Esophagus squamous epithelium (tissue), 5 donors: ENCODE data around the gene SPATA9. TPM values are rescaled to one million over a fixed set of nuclear protein-coding genes. Genes with fewer than 3 reads are reported as not detected.

Experiments used
- DNase-seq: peaks from one replicate; lab custom pipeline; 2025; lab: John Stamatoyannopoulos, UW
- H3K27ac ChIP-seq, 4 donors: fragments of 200-600 bp; sonication (generic); one replicate each; pipeline ENCODE4 v1.5.1; 2016 to 2019; ENCODE audit warnings: mild to moderate bottlenecking in 1 of 4
- H3K27me3 ChIP-seq, 4 donors: fragments of 200-600 bp; sonication (generic); 1 replicate in 3 of 4; 2 replicates in 1 of 4; pipeline versions ENCODE4 v1.5.1 to v1.6.0; 2017 to 2021; ENCODE audit warnings: antibody characterized with exemption in 1 of 4
- H3K36me3 ChIP-seq, 3 donors: fragments of 200-600 bp; sonication (generic); one replicate each; pipeline ENCODE4 v1.5.1; 2016 to 2019
- H3K4me1 ChIP-seq, 3 donors: fragments of 200-600 bp; sonication (generic); one replicate each; pipeline ENCODE4 v1.5.1; 2017 to 2019
- H3K4me3 ChIP-seq, 4 donors: fragments of 200-600 bp; sonication (generic); 1 replicate in 3 of 4; 2 replicates in 1 of 4; pipeline ENCODE4 v1.5.1; 2016 to 2019; ENCODE audit warnings: mild to moderate bottlenecking in 2 of 4, moderate library complexity in 1 of 4
- H3K9me3 ChIP-seq, 3 donors: fragments of 200-600 bp; sonication (generic); one replicate each; pipeline ENCODE4 v1.5.1; 2016 to 2019
- CTCF ChIP-seq, 6 experiments: fragments of 450-650 bp in 4 of 6; fragments of 200-600 bp in 2 of 6; sonication (generic) in 2 of 6; IDR thresholded peaks; one replicate each; pipeline ENCODE4 v1.5.1; 2016 to 2019; ENCODE audit warnings: antibody characterized with exemption in 6 of 6, mild to moderate bottlenecking in 4 of 6, moderate library complexity in 4 of 6
- POLR2A ChIP-seq, 4 donors: fragments of 450-650 bp; IDR thresholded peaks; one replicate each; pipeline ENCODE4 v1.6.1; 2017; ENCODE audit warnings: antibody characterized with exemption in 4 of 4, mild to moderate bottlenecking in 4 of 4, moderate library complexity in 3 of 4
- WGBS, 2 donors: methylation state at CpG; one replicate each; pipeline ENCODE4 v1.1.5; 2018; 5-methylcytosine and 5-hydroxymethylcytosine counted together
- intact Hi-C: fragments of 100-400 bp; cut with DNase I; formaldehyde crosslinking; loops from one replicate; pipeline ENCODE4 v1.15.0; 2022
- total RNA-seq, 4 donors: library from RNA; depleted of rRNA; stranded (reverse); fragments of >200 nt; gene quantifications; one replicate each; pipeline ENCODE4 v1.1.0, GENCODE V29; 2016
- donor health status: DM: yes; HTN: yes; CAD: no.

SPATA9 gene
- total RNA-seq, 4 donors from 2014 or later = not detected

GRCh38 chr5:95729115-95730010 lies 46.6 kb upstream of the SPATA9 start:
- Histone ChIP-seq H3K36me3 (no peaks in the 10 kb centered on the region), H3K27me3 (peaks cover 0 to 17% (median 0%) of the 10 kb centered on the region in 4 donors), H3K4me3 (no peak overlapping the region), H3K27ac (peak overlapping the region in 3 of 4 donors; percentile 42 to 86 (median 54)), H3K4me1 (peaks cover 5 to 60% (median 12%) of the 10 kb centered on the region in 3 donors), H3K9me3 (no peaks in the 10 kb centered on the region)
- no peak for DNase-seq
- TF ChIP-seq CTCF (IDR thresholded peaks at IDR 0.05) (no peak), POLR2A (IDR thresholded peaks at IDR 0.05) (no peak)
- WGBS, 2 donors = 91 to 95% methylated on average over 8 of the region's 8 CpGs
- intact Hi-C loops = loop anchor here (10.0 kb wide), 1 partner anchor 65 kb away; no protein-coding TSS in a partner anchor

GRCh38 chr5:95728494-95729114 lies 45.8 kb upstream of the SPATA9 start:
- H3K4me1 ChIP-seq = peaks cover 5 to 55% (median 12%) of the 10 kb centered on the region in 3 donors

DNA sequence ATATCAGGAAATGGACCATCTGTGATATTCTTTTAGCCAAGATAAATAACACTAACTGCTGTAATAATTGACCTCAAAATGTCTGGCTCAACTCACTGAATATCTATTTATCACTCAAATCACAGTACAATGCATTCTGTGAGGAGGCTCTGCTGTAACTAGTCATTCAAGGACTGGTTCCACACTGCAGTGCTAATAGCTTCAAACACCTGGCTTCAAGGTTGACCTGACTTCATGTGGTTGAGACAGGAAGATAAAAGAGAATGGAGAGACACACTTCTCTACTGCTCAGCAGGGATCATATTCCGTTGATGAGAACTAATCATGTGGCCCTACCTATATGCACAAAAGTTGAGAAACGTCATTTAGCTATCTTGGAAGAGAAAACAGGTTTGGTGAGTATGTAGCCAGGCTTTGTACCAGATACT lies 45.0 kb upstream of the SPATA9 start:
- no peak for DNase-seq
- intact Hi-C loops = no loop called here
- peaks cover 0 to 17% (median 0%) of the 10 kb centered on the region in 4 donors for H3K27me3 ChIP-seq
- peak overlapping the region in 3 of 4 donors; percentile 39 to 56 (median 54) for H3K27ac ChIP-seq
- no peaks in the 10 kb centered on the region for H3K9me3 ChIP-seq
- TF ChIP-seq CTCF (IDR thresholded peaks at IDR 0.05) (no peak), POLR2A (IDR thresholded peaks at IDR 0.05) (no peak)
- 38 to 48% methylated on average over 2 of the region's 2 CpGs for WGBS, 2 donors
- peaks cover 5 to 52% (median 12%) of the 10 kb centered on the region in 3 donors for H3K4me1 ChIP-seq
- no peak overlapping the region for H3K4me3 ChIP-seq
- no peaks in the 10 kb centered on the region for H3K36me3 ChIP-seq

More at GRCh38 chr5:95728494-95729114, 45.8 kb upstream of the SPATA9 start:
- intact Hi-C loops = no loop called here
- Histone ChIP-seq H3K36me3 (no peaks in the 10 kb centered on the region), H3K9me3 (no peaks in the 10 kb centered on the region), H3K27me3 (peaks cover 0 to 17% (median 0%) of the 10 kb centered on the region in 4 donors), H3K4me3 (no peak overlapping the region), H3K27ac (peak overlapping the region in 3 of 4 donors; percentile 42 to 56 (median 54))
- TF ChIP-seq POLR2A (IDR thresholded peaks at IDR 0.05) = no peak
- TF ChIP-seq CTCF (IDR thresholded peaks at IDR 0.05) = no peak
- 87 to 89% methylated on average over 3 of the region's 3 CpGs for WGBS, 2 donors
- no peak for DNase-seq

GRCh38 chr5:95726811-95727763 lies 44.3 kb upstream of the SPATA9 start:
- Histone ChIP-seq H3K9me3 (no peaks in the 10 kb centered on the region), H3K27me3 (peaks cover 0 to 14% (median 0%) of the 10 kb centered on the region in 4 donors), H3K4me3 (no peak overlapping the region), H3K36me3 (no peaks in the 10 kb centered on the region), H3K4me1 (peaks cover 5 to 49% (median 12%) of the 10 kb centered on the region in 3 donors), H3K27ac (peak overlapping the region in 3 of 4 donors; percentile 51 to 56 (median 54))
- DNase-seq = no peak
- intact Hi-C loops = no loop called here
- TF ChIP-seq CTCF (IDR thresholded peaks at IDR 0.05) (no peak), POLR2A (IDR thresholded peaks at IDR 0.05) (no peak)
- 57 to 66% methylated on average over 5 of the region's 5 CpGs for WGBS, 2 donors
